PC-3 (cell line): ENCODE results near the gene ADAMTS16.

ENCODE experiments used
- EZH2 ChIP-seq: fragments of 300-600 bp; sonication (generic); IDR thresholded peaks from one replicate; pipeline ENCODE4 v1.6.1; 2017; ENCODE audit warnings: antibody characterized with exemption, mild to moderate bottlenecking, low read length; ENCODE audit not compliant: unreplicated experiment
- TF ChIP-seq, protein P1 (sequence below): fragments of 300-600 bp; sonication (generic); conservative IDR thresholded peaks from 2 replicates; pipeline ENCODE4 v1.5.1; 2017; ENCODE audit warnings: antibody characterized with exemption, low read depth, mild to moderate bottlenecking, low read length

DNA sequence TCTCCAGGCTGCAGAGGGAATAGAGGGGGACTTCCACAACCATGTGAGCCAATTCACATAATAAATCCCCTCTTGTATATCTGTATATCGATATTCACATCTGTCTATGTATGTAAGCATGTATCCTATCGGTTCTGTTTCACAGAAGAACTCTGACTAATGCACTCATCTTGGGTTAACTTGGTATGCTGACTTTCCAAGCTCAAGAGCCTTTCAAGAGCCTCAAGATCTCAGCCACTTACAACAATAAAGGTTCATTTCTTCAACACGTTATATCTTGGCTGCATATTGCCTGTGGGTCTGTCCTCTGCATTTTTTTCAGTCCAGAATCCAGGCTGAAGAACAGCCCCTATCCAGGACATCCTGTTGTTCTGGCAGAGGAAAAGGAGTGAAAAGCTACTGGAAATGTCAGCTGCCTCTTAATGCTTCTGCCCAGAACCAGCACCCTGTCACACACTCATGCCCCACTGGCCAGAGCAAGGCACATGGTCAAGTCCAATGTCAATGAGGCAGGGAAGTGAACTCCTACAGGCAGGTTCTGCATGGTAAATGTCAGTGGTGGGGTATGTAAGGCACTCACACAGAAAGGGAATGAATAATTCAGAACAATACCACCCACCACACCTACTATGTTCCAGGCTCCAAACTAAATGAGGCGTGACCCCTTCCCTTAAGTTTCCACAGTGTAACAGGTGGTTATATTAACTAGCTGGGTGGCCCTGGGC lies 190.8 kb downstream of the ADAMTS16 start:
- TF ChIP-seq, protein P1, sequence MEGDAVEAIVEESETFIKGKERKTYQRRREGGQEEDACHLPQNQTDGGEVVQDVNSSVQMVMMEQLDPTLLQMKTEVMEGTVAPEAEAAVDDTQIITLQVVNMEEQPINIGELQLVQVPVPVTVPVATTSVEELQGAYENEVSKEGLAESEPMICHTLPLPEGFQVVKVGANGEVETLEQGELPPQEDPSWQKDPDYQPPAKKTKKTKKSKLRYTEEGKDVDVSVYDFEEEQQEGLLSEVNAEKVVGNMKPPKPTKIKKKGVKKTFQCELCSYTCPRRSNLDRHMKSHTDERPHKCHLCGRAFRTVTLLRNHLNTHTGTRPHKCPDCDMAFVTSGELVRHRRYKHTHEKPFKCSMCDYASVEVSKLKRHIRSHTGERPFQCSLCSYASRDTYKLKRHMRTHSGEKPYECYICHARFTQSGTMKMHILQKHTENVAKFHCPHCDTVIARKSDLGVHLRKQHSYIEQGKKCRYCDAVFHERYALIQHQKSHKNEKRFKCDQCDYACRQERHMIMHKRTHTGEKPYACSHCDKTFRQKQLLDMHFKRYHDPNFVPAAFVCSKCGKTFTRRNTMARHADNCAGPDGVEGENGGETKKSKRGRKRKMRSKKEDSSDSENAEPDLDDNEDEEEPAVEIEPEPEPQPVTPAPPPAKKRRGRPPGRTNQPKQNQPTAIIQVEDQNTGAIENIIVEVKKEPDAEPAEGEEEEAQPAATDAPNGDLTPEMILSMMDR: no peak
- no peak for TF ChIP-seq EZH2
